NCI-H187 (cell line): ENCODE data around the gene HTRA2.

Experiments used
- DNase-seq, 2 experiments: peaks; one replicate each; lab custom pipeline; 2025; lab: John Stamatoyannopoulos, UW

Gene HTRA2

GRCh38 chr2:74500578-74500946 is 29.2 kb upstream of the HTRA2 start:
- no peak for DNase-seq

- DNase-seq: no peak
These were observed 28.2 kb upstream of the HTRA2 start for GRCh38 chr2:74501335-74502071.

GRCh38 chr2:74502147-74502719 is 27.5 kb upstream of the HTRA2 start:
- DNase-seq: no peak

GRCh38 chr2:74502720-74503505 is 26.8 kb upstream of the HTRA2 start:
- DNase-seq: no peak

GRCh38 chr2:74503506-74504475 is 25.9 kb upstream of the HTRA2 start:
- no peak for DNase-seq

GRCh38 chr2:74504591-74504990 is 25.1 kb upstream of the HTRA2 start:
- DNase-seq: no peak

GRCh38 chr2:74505448-74506246 is 24.1 kb upstream of the HTRA2 start:
- no peak for DNase-seq

- DNase-seq: peak; percentile 88 to 92
These were observed 22.4 kb upstream of the HTRA2 start, which contains the start of gene PCGF1 for GRCh38 chr2:74507145-74507925. Gene PCGF1 (minus strand): TSS chr2:74507695. CDS start chr2:74507668, 27 bp downstream.

- no peak for DNase-seq
These were observed 21.7 kb upstream of the HTRA2 start for GRCh38 chr2:74507926-74508520.

- DNase-seq: no peak
These were observed 19.5 kb upstream of the HTRA2 start for GRCh38 chr2:74510272-74510671.

- DNase-seq: no peak
These were observed 18.4 kb upstream of the HTRA2 start for GRCh38 chr2:74511104-74511989.

GRCh38 chr2:74512744-74513604 is 16.8 kb upstream of the HTRA2 start:
- DNase-seq: no peak

- DNase-seq: no peak
These were observed 15.9 kb upstream of the HTRA2 start for GRCh38 chr2:74513605-74514367.

GRCh38 chr2:74514368-74515270 is 15.1 kb upstream of the HTRA2 start, which contains the start of gene TLX2:
Gene TLX2 (plus strand): TSS chr2:74514450. CDS start chr2:74514807, 357 bp downstream.
- no peak for DNase-seq

GRCh38 chr2:74515271-74515980 is 14.3 kb upstream of the HTRA2 start:
- DNase-seq: no peak
